H1 (cell line): ENCODE measurements around the gene SPACA4. TPM values are rescaled to one million over a fixed set of nuclear protein-coding genes. Genes with fewer than 3 reads are reported as not detected.

Experiments used
- EZH2 ChIP-seq: fragments of 200-600 bp; sonication (generic); IDR thresholded peaks from 2 replicates; pipeline ENCODE4 v1.7.1; 2012; ENCODE audit warnings: low read depth, mild to moderate bottlenecking, moderate library complexity, low read length, inconsistent platforms; ENCODE audit not compliant: severe bottlenecking
- GABPA ChIP-seq: IDR thresholded peaks from 2 replicates; pipeline ENCODE4 v1.6.1; 2011; ENCODE audit warnings: mild to moderate bottlenecking, low read length, moderate library complexity, borderline replicate concordance; ENCODE audit not compliant: insufficient read depth
- KDM4A ChIP-seq: IDR thresholded peaks from one replicate; pipeline ENCODE4 v1.7.1; 2012; ENCODE audit warnings: low read depth, mild to moderate bottlenecking, moderate library complexity, low read length, inconsistent platforms; ENCODE audit not compliant: severe bottlenecking
- PHF8 ChIP-seq: fragments of 200-600 bp; sonication (generic); conservative IDR thresholded peaks from 2 replicates; pipeline ENCODE4 v1.7.1; 2012; ENCODE audit warnings: low read depth, mild to moderate bottlenecking, inconsistent platforms, low read length, moderate library complexity
- SP2 ChIP-seq: IDR thresholded peaks from 2 replicates; pipeline ENCODE4 v1.6.1; 2012; ENCODE audit warnings: mild to moderate bottlenecking, low read length, inconsistent platforms
- TAF7 ChIP-seq: optimal IDR thresholded peaks from 2 replicates; pipeline ENCODE3; 2011; ENCODE audit warnings: low read depth, mild to moderate bottlenecking, inconsistent platforms, low read length, moderate library complexity, borderline replicate concordance
- TBP ChIP-seq: IDR thresholded peaks from 2 replicates; pipeline ENCODE4 v1.6.1; 2011; ENCODE audit warnings: low read depth, low read length, improper control_type of control experiment
- polyA plus RNA-seq, 7 experiments: library from polyadenylated mRNA; depleted of rRNA in 3 of 7; stranded (reverse) in 5 of 7; unstranded in 2 of 7; fragments of >200 nt in 5 of 7; fragments of 200-250 nt in 2 of 7; gene quantifications; 1 replicate in 5 of 7; 2 replicates in 1 of 7; 4 replicates in 1 of 7; pipeline versions ENCODE4 v1.2.1 to v1.2.3, GENCODE V29; 2011 to 2013; ENCODE audit warnings: missing spikeins in 2 of 7, mixed read lengths in 2 of 7
- total RNA-seq: library from RNA; stranded (reverse); fragmentation: NEBNext Ultra II Directional; extraction: Animal tissue kit (Norgen Biotek cat#: 25700); gene quantifications from 2 replicates; pipeline ENCODE4 v1.2.1, GENCODE V29; 2021

SPACA4 gene
- total and polyA plus RNA-seq, 2 of the 8 experiments (the other 6 are each of a cell fraction or from before 2014, with no cell fraction given), result not detected

DNA sequence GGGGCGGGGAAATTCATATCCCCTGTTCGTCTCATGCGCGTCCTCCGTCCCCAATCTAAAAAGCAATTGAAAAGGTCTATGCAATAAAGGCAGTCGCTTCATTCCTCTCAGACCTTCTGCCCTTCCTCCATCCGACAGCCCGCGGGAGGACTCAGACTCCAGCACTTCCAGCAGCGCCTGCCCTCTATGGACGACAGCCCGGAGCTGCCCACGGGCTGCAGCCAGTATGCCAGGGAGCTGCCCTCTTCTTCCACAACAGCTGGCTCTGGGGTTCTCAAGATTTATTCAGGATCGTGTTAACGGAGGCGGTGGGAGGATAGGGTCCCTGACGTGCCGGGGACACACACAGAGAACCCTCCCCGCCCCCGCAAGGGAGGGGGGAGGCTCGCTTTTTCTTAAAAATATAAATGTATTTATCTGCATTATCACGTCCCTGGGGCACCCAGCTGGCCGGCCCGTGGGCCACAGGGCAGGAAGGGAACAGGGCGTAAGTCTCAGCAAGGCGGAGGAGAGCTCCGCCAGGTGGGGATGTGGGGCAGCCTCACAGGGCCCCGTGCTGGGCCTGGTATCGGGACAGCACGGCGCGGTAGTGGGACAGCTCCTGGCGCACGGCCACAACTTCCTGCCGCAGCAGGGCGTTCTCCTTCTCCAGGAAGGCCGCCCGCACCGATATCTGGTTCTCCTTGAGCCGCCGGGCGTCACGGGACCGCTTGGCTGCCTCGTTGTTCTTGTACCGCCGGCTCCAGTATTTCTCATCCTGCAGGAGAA is 23.9 kb downstream of the SPACA4 start (continued):
- TF ChIP-seq TAF7, result peak; percentile 13
- peak; percentile 12; the same call in 1 of the 2 replicates for TF ChIP-seq TBP
- no peak for TF ChIP-seq EZH2
- no peak for TF ChIP-seq KDM4A
- no peak for TF ChIP-seq SP2
- TF ChIP-seq GABPA, result no peak; the same call in 1 of the 2 replicates
- 0 out of 2 replicates have a peak, but pooled peaks have one; percentile 9 for TF ChIP-seq PHF8
